GM13976 (cell line): ENCODE measurements around the gene NIM1K.
"Not testable (repeated sequence)": the region's sequence is repeated elsewhere in the genome, so short reads cannot be mapped to it uniquely, and the experiment has no call there.

ENCODE experiments used
- DNase-seq: peaks from one replicate; pipeline ENCODE4 v3.0.0; 2012; ENCODE audit warnings: low spot score
- CTCF ChIP-seq: IDR thresholded peaks from 2 replicates; pipeline ENCODE4 v1.5.1; 2012; ENCODE audit warnings: borderline replicate concordance, mild to moderate bottlenecking; ENCODE audit not compliant: insufficient read depth; ENCODE audit errors: extremely low read depth, missing control alignments, control extremely low read depth
- in situ Hi-C: fragments of 300-500 bp; cut with MboI; formaldehyde crosslinking; loops from one replicate; pipeline ENCODE4 v1.12.0; 2022; ENCODE audit warnings: low sequenced_read_pairs, mixed read lengths, inconsistent platforms; ENCODE audit not compliant: unreplicated experiment

NIM1K gene

DNA sequence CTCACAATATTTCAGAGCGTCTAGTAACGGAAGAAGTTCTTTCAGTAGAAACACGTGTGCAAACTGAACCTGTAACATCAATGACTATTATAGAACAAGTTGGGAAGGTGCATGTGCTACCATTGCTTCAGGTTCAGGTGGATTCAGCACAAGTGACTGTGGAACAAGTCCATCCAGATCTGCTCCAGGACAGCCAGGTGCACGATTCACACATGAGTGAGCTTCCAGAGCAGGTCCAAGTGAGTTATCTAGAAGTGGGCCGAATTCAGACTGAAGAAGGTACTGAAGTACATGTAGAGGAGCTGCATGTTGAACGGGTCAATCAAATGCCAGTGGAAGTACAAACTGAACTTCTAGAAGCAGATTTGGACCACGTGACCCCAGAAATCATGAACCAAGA is 17.4 kb upstream of the NIM1K start:
- TF ChIP-seq CTCF, result no peak
- in situ Hi-C loops, result no loop called here
- no peak for DNase-seq

DNA sequence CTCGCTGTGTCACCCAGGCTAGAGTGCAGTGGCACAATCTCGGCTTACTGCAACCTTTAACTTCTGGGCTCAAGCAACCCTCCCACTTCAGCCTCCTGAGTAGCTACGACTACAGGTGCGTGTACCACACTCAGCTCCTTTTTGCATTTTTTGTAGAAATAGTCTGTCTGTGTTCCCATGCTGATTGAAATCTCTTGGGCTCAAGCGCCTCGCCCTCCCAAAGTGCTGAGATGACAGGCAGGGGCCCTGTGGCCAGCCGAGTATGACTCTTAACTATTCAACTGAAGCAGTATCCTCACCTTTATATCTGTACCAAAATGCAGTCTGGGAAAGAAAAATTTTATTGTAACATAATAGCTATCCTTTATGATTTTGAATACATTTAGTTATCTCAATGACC is 12.2 kb upstream of the NIM1K start:
- DNase-seq, result no peak
- TF ChIP-seq CTCF, result no peak
- in situ Hi-C loops, result no loop called here

DNA sequence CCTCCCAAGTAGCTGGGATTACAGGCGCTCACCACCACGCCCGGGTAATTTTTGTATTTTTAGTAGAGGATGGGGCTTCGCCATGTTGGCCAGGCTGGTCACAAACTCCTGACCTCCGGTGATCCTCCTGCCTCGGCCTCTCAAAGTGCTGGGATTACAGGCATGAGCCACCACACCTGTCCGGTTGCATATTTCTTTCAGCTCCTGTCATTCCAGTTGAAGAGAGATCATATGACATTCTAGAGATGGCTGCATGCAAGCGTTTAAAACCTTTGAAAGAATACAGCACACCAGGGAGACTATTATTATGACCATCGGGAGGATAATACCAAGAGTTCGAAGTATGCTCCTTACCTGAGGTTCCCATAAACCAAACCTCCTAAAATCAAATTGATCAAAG is 9.6 kb upstream of the NIM1K start:
- TF ChIP-seq CTCF, result no peak
- in situ Hi-C loops, result no loop called here
- DNase-seq, result no peak

- DNase-seq, in situ Hi-C loops: not testable (repeated sequence)
These were observed 8.9 kb upstream of the NIM1K start for GRCh38 chr5:43183101-43183500.

- in situ Hi-C loops, result no loop called here
- no peak for TF ChIP-seq CTCF
- no peak for DNase-seq
These were observed 1.0 kb upstream of the NIM1K start for GRCh38 chr5:43190755-43191603.

- DNase-seq, result peak; percentile 49
These were observed 644 bp downstream of the NIM1K start for GRCh38 chr5:43192558-43193180.

More at GRCh38 chr5:43192558-43193180, 644 bp downstream of the NIM1K start:
- TF ChIP-seq CTCF, result no peak
- in situ Hi-C loops, result no loop called here
